ENCODE data around the gene SDR39U1. TPM values are rescaled to one million over a fixed set of nuclear protein-coding genes. Genes with fewer than 3 reads are reported as not detected.
A peak's percentile ranks its signal among the peaks of the same experiment; 100 is the strongest.

SDR39U1 gene
- total RNA-seq, 1 donor from 2014 or later = 61.6 TPM

DNA sequence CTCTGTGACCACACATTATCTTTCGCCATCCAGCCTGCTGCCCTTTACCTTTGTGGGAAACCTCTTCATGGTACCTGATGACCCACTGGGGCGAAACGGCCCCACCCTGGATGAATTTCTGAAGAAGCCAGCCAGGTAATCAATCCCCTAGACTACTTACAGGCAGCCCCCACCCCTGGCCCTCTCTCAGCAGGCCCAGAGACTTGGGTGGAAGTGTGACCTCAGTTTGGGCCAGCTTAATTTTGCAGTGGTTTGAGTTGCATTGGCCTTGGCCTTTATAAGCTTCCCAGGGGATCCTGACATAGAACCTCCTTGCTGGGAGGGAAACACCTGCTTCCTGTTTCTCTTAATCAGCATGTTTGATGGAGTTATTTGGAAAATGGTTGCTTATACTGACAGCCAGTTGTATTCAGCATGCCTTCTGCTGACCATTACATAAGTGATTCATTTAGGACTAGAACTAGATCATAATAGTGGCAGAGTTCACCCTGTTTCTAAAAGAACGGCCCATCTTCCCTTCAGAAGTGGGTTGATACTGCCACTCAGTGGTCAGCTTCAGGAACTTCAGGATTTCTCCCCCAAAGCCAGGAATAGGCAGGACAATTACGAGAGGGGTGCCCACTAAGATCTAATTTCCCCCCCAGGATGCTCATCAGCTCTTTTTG lies 6.1 kb downstream of the SDR39U1 start:
- Histone ChIP-seq H3K4me1 (peaks cover 71% of the 10 kb centered on the region), H3K27ac (peak overlapping the region; percentile 70), H3K4me3 (no peak overlapping the region), H3K9me3 (no peaks in the 10 kb centered on the region), H3K36me3 (peaks cover 90% of the 10 kb centered on the region), H3K27me3 (ENCODE audit: low read depth) (no peaks in the 10 kb centered on the region)
- ATAC-seq (peak; percentile 58 to 61), DNase-seq (no peak)
- TF ChIP-seq CTCF (IDR thresholded peaks at IDR 0.05) = peak; percentile 76
- intact Hi-C loops (cut with DNase I) = loop anchor here (5.0 kb wide), 1 partner anchor 109 kb away; no protein-coding TSS in a partner anchor

- Histone ChIP-seq H3K4me3 (no peak overlapping the region), H3K27me3 (ENCODE audit: low read depth) (no peaks in the 10 kb centered on the region), H3K4me1 (peaks cover 71% of the 10 kb centered on the region), H3K9me3 (no peaks in the 10 kb centered on the region), H3K27ac (peak overlapping the region; percentile 70), H3K36me3 (peaks cover 88% of the 10 kb centered on the region)
- no peak for DNase-seq
- no peak for ATAC-seq
- intact Hi-C loops (cut with DNase I) = loop anchor here (5.0 kb wide), 1 partner anchor 109 kb away; no protein-coding TSS in a partner anchor
- no peak for TF ChIP-seq CTCF (IDR thresholded peaks at IDR 0.05)
These were observed 6.6 kb downstream of the SDR39U1 start for GRCh38 chr14:24435998-24436354.

DNA sequence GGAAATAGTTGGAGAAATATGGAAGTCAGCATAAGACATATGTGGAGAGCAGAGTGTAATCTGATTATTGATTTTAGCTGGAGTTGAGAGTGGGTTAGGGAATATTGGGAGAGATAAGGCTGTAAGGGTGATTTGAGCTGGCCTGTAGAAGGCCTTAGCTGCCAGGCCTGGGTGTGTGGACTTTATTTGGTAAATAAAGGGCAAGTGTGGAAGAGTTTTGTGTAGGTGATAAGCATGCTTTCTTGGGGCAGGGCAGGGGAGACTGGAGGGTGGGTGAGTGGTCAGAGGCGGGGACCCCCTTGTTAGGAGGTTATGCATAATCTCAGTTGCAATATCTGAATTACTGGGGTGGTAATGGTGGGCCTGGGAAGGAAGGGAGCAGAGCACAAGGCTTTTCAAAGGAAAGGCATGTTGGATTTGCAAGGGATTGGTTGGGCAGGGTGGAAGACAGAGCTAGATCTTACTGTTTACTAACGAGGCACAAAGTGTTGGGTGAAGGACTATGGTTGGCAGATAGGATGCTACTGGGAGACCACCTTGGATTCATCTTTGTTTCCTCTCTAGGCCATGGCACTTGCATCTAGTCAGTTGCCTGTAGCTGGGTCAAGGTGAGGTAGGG lies 7.3 kb downstream of the SDR39U1 start:
- H3K4me1 ChIP-seq = peaks cover 71% of the 10 kb centered on the region
- ATAC-seq (no peak), DNase-seq (no peak)
- H3K4me3 ChIP-seq = no peak overlapping the region
- no peaks in the 10 kb centered on the region for H3K27me3 ChIP-seq (ENCODE audit: low read depth)
- H3K27ac ChIP-seq = no peak overlapping the region
- intact Hi-C loops (cut with DNase I) = loop anchor here (5.0 kb wide), 1 partner anchor 108 kb away; no protein-coding TSS in a partner anchor
- TF ChIP-seq CTCF (IDR thresholded peaks at IDR 0.05) = no peak
- peaks cover 81% of the 10 kb centered on the region for H3K36me3 ChIP-seq
- H3K9me3 ChIP-seq = no peaks in the 10 kb centered on the region

GRCh38 chr14:24434676-24435075 lies 7.9 kb downstream of the SDR39U1 start:
- peaks cover 75% of the 10 kb centered on the region for H3K36me3 ChIP-seq
- no peaks in the 10 kb centered on the region for H3K27me3 ChIP-seq (ENCODE audit: low read depth)
- no peaks in the 10 kb centered on the region for H3K9me3 ChIP-seq
- ATAC-seq (no peak), DNase-seq (no peak)
- H3K4me3 ChIP-seq = no peak overlapping the region
- TF ChIP-seq CTCF (IDR thresholded peaks at IDR 0.05) = no peak
- H3K27ac ChIP-seq = no peak overlapping the region
- peaks cover 64% of the 10 kb centered on the region for H3K4me1 ChIP-seq
- intact Hi-C loops (cut with DNase I) = loop anchor here (5.0 kb wide), 1 partner anchor 107 kb away; no protein-coding TSS in a partner anchor

GRCh38 chr14:24434036-24434435 lies 8.5 kb downstream of the SDR39U1 start:
- H3K27ac ChIP-seq = no peak overlapping the region
- ATAC-seq (no peak), DNase-seq (no peak)
- no peaks in the 10 kb centered on the region for H3K9me3 ChIP-seq
- peaks cover 68% of the 10 kb centered on the region for H3K36me3 ChIP-seq
- H3K4me1 ChIP-seq = peaks cover 62% of the 10 kb centered on the region
- TF ChIP-seq CTCF (IDR thresholded peaks at IDR 0.05) = no peak
- intact Hi-C loops (cut with DNase I) = no loop called here
- H3K4me3 ChIP-seq = no peak overlapping the region
- H3K27me3 ChIP-seq (ENCODE audit: low read depth) = no peaks in the 10 kb centered on the region
